ENCODE results near the gene THSD4. TPM values are rescaled to one million over a fixed set of nuclear protein-coding genes. Genes with fewer than 3 reads are reported as not detected.

Gene THSD4
- total and polyA plus RNA-seq, 2 of the 8 experiments (the other 6 are each of a cell fraction or from before 2014, with no cell fraction given): 2.5 to 6.2 TPM

DNA sequence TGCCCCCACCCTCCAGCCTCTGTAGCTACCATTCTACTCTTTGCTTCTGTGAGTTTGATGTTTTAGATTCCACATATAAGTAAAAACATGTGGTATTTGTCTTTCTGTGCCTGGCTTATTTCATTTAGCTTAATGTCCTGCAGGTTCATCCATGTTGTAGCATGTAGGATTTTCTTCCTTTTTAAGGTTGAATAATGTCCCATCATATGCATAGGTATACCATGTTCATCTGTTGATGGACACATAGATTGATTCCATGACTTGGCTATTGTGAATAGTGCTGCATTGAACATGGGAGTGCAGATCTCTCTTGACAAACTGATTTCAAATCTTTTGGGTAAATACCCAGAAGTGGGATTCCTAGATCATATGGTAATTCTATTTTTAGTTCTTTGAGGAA is 11.8 kb downstream of the THSD4 start:
- Histone ChIP-seq H2BK15ac (ENCODE audit: low read length) (no peak overlapping the region), H3K4me1 (replicated peaks in 1 of 4; ENCODE audit: control insufficient read depth in 3 of 4, insufficient read depth in 4 of 4, low read length in 3 of 4) (no peaks in the 10 kb centered on the region; a peak in 1 of 7 replicates), H4K8ac (ENCODE audit: extremely low read depth, insufficient read depth, low read length) (no peak overlapping the region), H3K56ac (replicated peaks; ENCODE audit: insufficient read length, low read depth, low read length) (no peak overlapping the region), H3K4ac (replicated peaks; ENCODE audit: insufficient read length, low read depth, low read length) (no peak overlapping the region), H3K14ac (ENCODE audit: insufficient read length) (no peak overlapping the region), H3K36me3 (ENCODE audit: control insufficient read depth in 2 of 4, insufficient read depth in 4 of 4, low read length in 3 of 4) (no peaks in the 10 kb centered on the region), H2BK20ac (ENCODE audit: low read length) (no peak overlapping the region), H2AK5ac (ENCODE audit: low read depth, low read length) (no peak overlapping the region), H3K79me1 (ENCODE audit: low read depth, low read length) (no peaks in the 10 kb centered on the region), H3K27ac (ENCODE audit: low read depth, low read length) (no peak overlapping the region), H3K23ac (ENCODE audit: insufficient read length) (no peak overlapping the region), H2BK5ac (ENCODE audit: low read depth, low read length) (no peak overlapping the region), H3K9me3 (ENCODE audit: insufficient read depth in 2 of 2, low read depth in 1 of 2, low read length in 1 of 2) (no peaks in the 10 kb centered on the region), H3K27me3 (replicated peaks in 1 of 4; ENCODE audit: control insufficient read depth in 3 of 4, extremely low read depth in 1 of 4, insufficient read depth in 3 of 4, low read length in 3 of 4) (no peaks in the 10 kb centered on the region), H4K91ac (replicated peaks; ENCODE audit: insufficient read length, low read length) (no peak overlapping the region), H3K9ac (replicated peaks in 1 of 4; ENCODE audit: extremely low read depth in 1 of 4, low read depth in 3 of 4, low read length in 3 of 4) (no peak overlapping the region), H2AFZ (ENCODE audit: low read length) (no peak overlapping the region), H4K20me1 (replicated peaks in 1 of 2; ENCODE audit: control insufficient read depth in 1 of 2, insufficient read depth in 2 of 2, low read length in 2 of 2) (no peaks in the 10 kb centered on the region), H2BK12ac (ENCODE audit: low read depth, low read length) (no peak overlapping the region), H2BK120ac (replicated peaks; ENCODE audit: low read depth, low read length) (no peak overlapping the region), H3K79me2 (ENCODE audit: control insufficient read depth in 1 of 2, insufficient read depth in 2 of 2, low read length in 2 of 2) (peaks cover 0 to 3% of the 10 kb centered on the region in 2 experiments; a peak in 1 of 4 replicates), H3K4me3 (ENCODE audit: extremely low read depth in 1 of 4, insufficient read depth in 2 of 4, low read depth in 3 of 4, low read length in 4 of 4) (no peak overlapping the region), H4K5ac (ENCODE audit: insufficient read length, low read depth, low read length) (no peak overlapping the region), H3K18ac (ENCODE audit: extremely low read depth, low read length) (no peak overlapping the region), H3K23me2 (ENCODE audit: low read depth, low read length) (no peaks in the 10 kb centered on the region), H3K4me2 (ENCODE audit: insufficient read depth in 1 of 2, low read depth in 2 of 2, low read length in 2 of 2) (no peak overlapping the region)
- ChIA-PET CTCF (ENCODE audit: partially characterized antibody) (interaction anchor here (1.5 to 1.7 kb wide), 2 partner anchors 9 to 69 kb away, joined by 4 to 6 read pairs; no protein-coding TSS in a partner anchor), POLR2A (ENCODE audit: partially characterized antibody) (interaction anchor here (1.6 kb wide), 1 partner anchor 10 kb away, joined by 3 read pairs; no protein-coding TSS in a partner anchor)
- DNase-seq (ENCODE audit: low read depth in 1 of 2, low spot score in 2 of 2) (no peak), FAIRE-seq (no peak)
- TF ChIP-seq RAD21 (IDR thresholded peaks at IDR 0.05 in 1 of 2, conservative IDR thresholded peaks at IDR 0.05 in 1 of 2; ENCODE audit: low read depth in 2 of 2, low read length in 2 of 2) (no peak), POLR2A (IDR thresholded peaks at IDR 0.05; ENCODE audit: control extremely low read depth in 1 of 2, low read depth in 2 of 2, low read length in 2 of 2) (no peak), GABPA (IDR thresholded peaks at IDR 0.05; ENCODE audit: borderline replicate concordance, insufficient read depth, low read length) (no peak), YY1 (IDR thresholded peaks at IDR 0.05; ENCODE audit: low read depth, low read length) (no peak), TCF12 (IDR thresholded peaks at IDR 0.05; ENCODE audit: low read depth, low read length) (no peak), CBX5 (IDR thresholded peaks at IDR 0.05; ENCODE audit: low read depth, low read length) (no peak), SUZ12 (IDR thresholded peaks at IDR 0.05; ENCODE audit: low read length) (no peak), CHD1 (IDR thresholded peaks at IDR 0.05; ENCODE audit: low read depth, low read length) (no peak), JUND (IDR thresholded peaks at IDR 0.05; ENCODE audit: low read length) (no peak), SP2 (IDR thresholded peaks at IDR 0.05; ENCODE audit: low read length) (no peak), EGR1 (IDR thresholded peaks at IDR 0.05; ENCODE audit: borderline replicate concordance, low read depth, low read length) (no peak), NRF1 (IDR thresholded peaks at IDR 0.05; ENCODE audit: low read depth, low read length) (no peak)
- TF ChIP-seq, protein P1, sequence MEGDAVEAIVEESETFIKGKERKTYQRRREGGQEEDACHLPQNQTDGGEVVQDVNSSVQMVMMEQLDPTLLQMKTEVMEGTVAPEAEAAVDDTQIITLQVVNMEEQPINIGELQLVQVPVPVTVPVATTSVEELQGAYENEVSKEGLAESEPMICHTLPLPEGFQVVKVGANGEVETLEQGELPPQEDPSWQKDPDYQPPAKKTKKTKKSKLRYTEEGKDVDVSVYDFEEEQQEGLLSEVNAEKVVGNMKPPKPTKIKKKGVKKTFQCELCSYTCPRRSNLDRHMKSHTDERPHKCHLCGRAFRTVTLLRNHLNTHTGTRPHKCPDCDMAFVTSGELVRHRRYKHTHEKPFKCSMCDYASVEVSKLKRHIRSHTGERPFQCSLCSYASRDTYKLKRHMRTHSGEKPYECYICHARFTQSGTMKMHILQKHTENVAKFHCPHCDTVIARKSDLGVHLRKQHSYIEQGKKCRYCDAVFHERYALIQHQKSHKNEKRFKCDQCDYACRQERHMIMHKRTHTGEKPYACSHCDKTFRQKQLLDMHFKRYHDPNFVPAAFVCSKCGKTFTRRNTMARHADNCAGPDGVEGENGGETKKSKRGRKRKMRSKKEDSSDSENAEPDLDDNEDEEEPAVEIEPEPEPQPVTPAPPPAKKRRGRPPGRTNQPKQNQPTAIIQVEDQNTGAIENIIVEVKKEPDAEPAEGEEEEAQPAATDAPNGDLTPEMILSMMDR (IDR thresholded peaks at IDR 0.05; ENCODE audit: control extremely low read depth in 1 of 3, insufficient read depth in 1 of 3, low read depth in 1 of 3, low read length in 3 of 3): no peak

All from H1 (cell line).